Neural cell (in vitro differentiated cells): ENCODE data around the gene AHNAK.

Source experiments
- CTCF ChIP-seq: fragments of 450-650 bp; IDR thresholded peaks from 2 replicates; pipeline ENCODE4 v1.5.1; 2014; ENCODE audit warnings: antibody characterized with exemption, mild to moderate bottlenecking, moderate library complexity; ENCODE audit not compliant: poor library complexity, severe bottlenecking
- EP300 ChIP-seq: fragments of 450-650 bp; conservative IDR thresholded peaks from 2 replicates; pipeline ENCODE4 v1.6.1; 2014; ENCODE audit warnings: antibody characterized with exemption, mild to moderate bottlenecking, moderate library complexity; ENCODE audit not compliant: poor library complexity, severe bottlenecking
- EZH2 ChIP-seq: fragments of 200-600, 300-800 bp; shearing (Covaris generic), sonication (generic); IDR thresholded peaks from 2 replicates; pipeline ENCODE4 v1.6.1; 2014; ENCODE audit warnings: antibody characterized with exemption, low read length, borderline replicate concordance, mild to moderate bottlenecking; ENCODE audit not compliant: insufficient read depth, poor library complexity, severe bottlenecking
- RAD21 ChIP-seq: fragments of 450-650 bp; conservative IDR thresholded peaks from 2 replicates; pipeline ENCODE4 v1.6.1; 2014; ENCODE audit warnings: antibody characterized with exemption, mild to moderate bottlenecking, moderate library complexity
- REST ChIP-seq: IDR thresholded peaks from 2 replicates; pipeline ENCODE4 v1.6.1; 2012; ENCODE audit warnings: borderline replicate concordance

- TF ChIP-seq RAD21: no peak
- no peak for TF ChIP-seq CTCF
- no peak for TF ChIP-seq EP300
- no peak for TF ChIP-seq REST
- no peak for TF ChIP-seq EZH2
Observed at GRCh38 chr11:62507125-62507422, 39.5 kb downstream of the AHNAK start.
